ENCODE measurements around the gene SAPCD2.

The SAPCD2 gene

GRCh38 chr9:137084526-137084925 is 14.2 kb upstream of the SAPCD2 start:
- H3K4me3 ChIP-seq (ENCODE audit: low read depth, low read length): no peak overlapping the region
- TF ChIP-seq, protein P1, sequence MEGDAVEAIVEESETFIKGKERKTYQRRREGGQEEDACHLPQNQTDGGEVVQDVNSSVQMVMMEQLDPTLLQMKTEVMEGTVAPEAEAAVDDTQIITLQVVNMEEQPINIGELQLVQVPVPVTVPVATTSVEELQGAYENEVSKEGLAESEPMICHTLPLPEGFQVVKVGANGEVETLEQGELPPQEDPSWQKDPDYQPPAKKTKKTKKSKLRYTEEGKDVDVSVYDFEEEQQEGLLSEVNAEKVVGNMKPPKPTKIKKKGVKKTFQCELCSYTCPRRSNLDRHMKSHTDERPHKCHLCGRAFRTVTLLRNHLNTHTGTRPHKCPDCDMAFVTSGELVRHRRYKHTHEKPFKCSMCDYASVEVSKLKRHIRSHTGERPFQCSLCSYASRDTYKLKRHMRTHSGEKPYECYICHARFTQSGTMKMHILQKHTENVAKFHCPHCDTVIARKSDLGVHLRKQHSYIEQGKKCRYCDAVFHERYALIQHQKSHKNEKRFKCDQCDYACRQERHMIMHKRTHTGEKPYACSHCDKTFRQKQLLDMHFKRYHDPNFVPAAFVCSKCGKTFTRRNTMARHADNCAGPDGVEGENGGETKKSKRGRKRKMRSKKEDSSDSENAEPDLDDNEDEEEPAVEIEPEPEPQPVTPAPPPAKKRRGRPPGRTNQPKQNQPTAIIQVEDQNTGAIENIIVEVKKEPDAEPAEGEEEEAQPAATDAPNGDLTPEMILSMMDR (IDR thresholded peaks at IDR 0.05; ENCODE audit: borderline replicate concordance, insufficient read depth, low read depth, low read length): no peak

DNA sequence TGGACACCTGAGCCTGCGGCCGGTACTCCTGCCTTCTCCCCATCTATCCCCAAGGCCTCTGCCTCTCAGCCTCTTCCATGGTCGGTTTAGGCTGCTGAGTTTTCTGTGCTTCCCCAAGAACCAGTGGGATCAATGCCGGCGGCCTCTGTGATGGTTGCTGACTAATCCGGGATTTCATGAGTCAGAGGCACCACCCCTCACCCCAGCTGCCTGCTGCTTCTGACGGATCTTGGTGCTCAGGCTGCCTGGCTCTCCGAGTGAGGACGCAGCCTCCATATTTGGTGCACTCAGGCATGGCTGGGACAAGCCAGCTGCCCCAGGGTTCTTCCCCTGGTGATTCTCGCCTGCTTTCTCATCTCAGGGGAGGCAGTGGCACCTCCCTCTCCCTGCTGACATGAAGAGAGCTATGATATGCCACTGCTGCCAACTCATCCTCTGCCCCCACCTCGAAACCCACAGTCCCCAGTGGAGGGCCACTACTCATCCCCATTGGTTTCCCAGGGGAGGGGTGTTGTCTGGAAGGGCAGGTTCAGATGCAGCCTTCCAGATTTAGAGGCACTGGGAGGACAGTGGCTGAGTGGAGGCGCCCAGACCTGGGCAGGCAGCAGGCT is 13.1 kb upstream of the SAPCD2 start:
- TF ChIP-seq, protein P1 (IDR thresholded peaks at IDR 0.05; ENCODE audit: borderline replicate concordance, insufficient read depth, low read depth, low read length): no peak
- H3K4me3 ChIP-seq (ENCODE audit: low read depth, low read length): no peak overlapping the region

GRCh38 chr9:137082925-137083290 is 12.6 kb upstream of the SAPCD2 start:
- H3K4me3 ChIP-seq (ENCODE audit: low read depth, low read length): no peak overlapping the region
- TF ChIP-seq, protein P1 (IDR thresholded peaks at IDR 0.05; ENCODE audit: borderline replicate concordance, insufficient read depth, low read depth, low read length): no peak

DNA sequence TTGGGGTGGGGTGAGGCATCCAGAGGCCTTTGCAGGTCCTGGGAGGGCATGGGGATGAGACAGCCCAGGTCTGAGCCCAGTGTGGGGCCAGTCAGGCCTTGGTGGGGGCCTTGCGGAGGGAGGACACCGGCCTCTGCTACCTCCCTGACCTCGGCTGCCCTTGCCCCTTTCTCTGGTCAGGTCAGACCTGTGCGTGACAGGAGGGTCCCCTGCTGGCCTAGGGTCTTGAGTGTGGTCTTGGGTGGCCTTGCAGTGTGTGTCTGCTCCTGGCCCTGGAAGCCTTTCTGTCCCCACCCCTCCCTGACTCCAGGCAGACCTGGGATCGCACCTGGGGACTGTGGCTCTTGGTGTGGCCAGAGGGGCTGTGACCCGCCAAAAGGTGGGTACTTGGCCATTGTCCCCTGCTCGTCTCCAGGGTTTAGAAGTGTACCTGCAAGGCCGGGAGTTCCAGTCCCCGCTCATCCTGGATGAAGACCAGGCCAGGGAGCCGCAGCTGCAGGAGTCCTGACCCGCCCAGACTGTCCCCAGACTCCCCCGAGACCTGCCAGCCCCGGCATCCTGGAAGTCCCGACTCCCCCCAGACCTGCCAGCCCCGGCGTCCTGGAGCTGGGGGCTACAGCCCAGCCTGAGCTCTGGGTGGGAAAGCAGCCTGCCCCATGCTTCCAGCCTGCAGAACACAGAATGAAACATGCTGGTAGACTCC is 12.0 kb upstream of the SAPCD2 start:
- TF ChIP-seq, protein P1 (IDR thresholded peaks at IDR 0.05; ENCODE audit: borderline replicate concordance, insufficient read depth, low read depth, low read length): no peak
- no peak overlapping the region for H3K4me3 ChIP-seq (ENCODE audit: low read depth, low read length)

- no peak overlapping the region for H3K4me3 ChIP-seq (ENCODE audit: low read depth, low read length)
- TF ChIP-seq, protein P1 (IDR thresholded peaks at IDR 0.05; ENCODE audit: borderline replicate concordance, insufficient read depth, low read depth, low read length): no peak
Observed at GRCh38 chr9:137080260-137081122, 10.1 kb upstream of the SAPCD2 start.

- TF ChIP-seq, protein P1 (IDR thresholded peaks at IDR 0.05; ENCODE audit: borderline replicate concordance, insufficient read depth, low read depth, low read length): no peak
- H3K4me3 ChIP-seq (ENCODE audit: low read depth, low read length): no peak overlapping the region
Observed at GRCh38 chr9:137079401-137079787, 9.0 kb upstream of the SAPCD2 start.

All from GM12875 (cell line).